Measurements from ENCODE around the gene RAET1G.
"Not testable (repeated sequence)": the region's sequence is repeated elsewhere in the genome, so short reads cannot be mapped to it uniquely, and the experiment has no call there.

- TF ChIP-seq CTCF, POLR2A (IDR thresholded peaks at IDR 0.05): not testable (repeated sequence)
These were observed 32.2 kb upstream of the RAET1G start for GRCh38 chr6:149954984-149955653.
